Stimulated activated CD8-positive, alpha-beta memory T cell treated with anti-CD3 and anti-CD28 coated beads, Interleukin-2, amount 100 ng/mL, for 48 hours (primary cell): ENCODE data around the gene SPDYE2B.
"Not testable (repeated sequence)": the region's sequence is repeated elsewhere in the genome, so short reads cannot be mapped to it uniquely, and the experiment has no call there.

Experiments used
- DNase-seq, 2 donors: peaks; one replicate each; pipeline ENCODE4 v3.0.0-alpha.2; 2020; ENCODE audit warnings: low read depth in 2 of 2

SPDYE2B gene

GRCh38 chr7:102643404-102643803 lies 6.7 kb upstream of the SPDYE2B start:
- DNase-seq, result not testable (repeated sequence)

- DNase-seq, result not testable (repeated sequence)
Observed at GRCh38 chr7:102647813-102648212, 2.3 kb upstream of the SPDYE2B start.

GRCh38 chr7:102664765-102665164 lies 14.6 kb downstream of the SPDYE2B start:
- not testable (repeated sequence) for DNase-seq

GRCh38 chr7:102666850-102667249 lies 16.7 kb downstream of the SPDYE2B start:
- DNase-seq, result not testable (repeated sequence)

- DNase-seq, result not testable (repeated sequence)
Observed at GRCh38 chr7:102667523-102667922, 17.4 kb downstream of the SPDYE2B start.

GRCh38 chr7:102671166-102671955 lies 21.2 kb downstream of the SPDYE2B start, which contains the start of gene POLR2J2:
Gene POLR2J2 (minus strand): TSS chr7:102671663. CDS start chr7:102671601, 62 bp downstream.
- DNase-seq, result not testable (repeated sequence)

GRCh38 chr7:102671956-102672307 lies 21.8 kb downstream of the SPDYE2B start:
- not testable (repeated sequence) for DNase-seq

GRCh38 chr7:102673447-102674067 lies 23.4 kb downstream of the SPDYE2B start:
- not testable (repeated sequence) for DNase-seq

- DNase-seq, result not testable (repeated sequence)
Observed at GRCh38 chr7:102675545-102675944, 25.4 kb downstream of the SPDYE2B start.

GRCh38 chr7:102680780-102681179 lies 30.7 kb downstream of the SPDYE2B start:
- not testable (repeated sequence) for DNase-seq

GRCh38 chr7:102682560-102682959 lies 32.4 kb downstream of the SPDYE2B start:
- not testable (repeated sequence) for DNase-seq

- DNase-seq, result not testable (repeated sequence)
Observed at GRCh38 chr7:102688299-102689036, 38.3 kb downstream of the SPDYE2B start.

- DNase-seq, result not testable (repeated sequence)
Observed at GRCh38 chr7:102689436-102690282, 39.5 kb downstream of the SPDYE2B start.

GRCh38 chr7:102690602-102691001 lies 40.5 kb downstream of the SPDYE2B start:
- not testable (repeated sequence) for DNase-seq

- not testable (repeated sequence) for DNase-seq
Observed at GRCh38 chr7:102694008-102694407, 43.9 kb downstream of the SPDYE2B start.

GRCh38 chr7:102695033-102695552 lies 45.0 kb downstream of the SPDYE2B start:
- DNase-seq, result not testable (repeated sequence)

- not testable (repeated sequence) for DNase-seq
Observed at GRCh38 chr7:102696009-102696408, 45.9 kb downstream of the SPDYE2B start.

- not testable (repeated sequence) for DNase-seq
Observed at GRCh38 chr7:102697642-102698512, 47.8 kb downstream of the SPDYE2B start.

- DNase-seq, result not testable (repeated sequence)
Observed at GRCh38 chr7:102698962-102699750, 49.0 kb downstream of the SPDYE2B start.
